Measurements from ENCODE around the gene TBC1D2. TPM values are rescaled to one million over a fixed set of nuclear protein-coding genes. Genes with fewer than 3 reads are reported as not detected.
A peak's percentile ranks its signal among the peaks of the same experiment; 100 is the strongest.

Gene TBC1D2
- total RNA-seq, 1 donor from 2014 or later = 10.3 TPM

DNA sequence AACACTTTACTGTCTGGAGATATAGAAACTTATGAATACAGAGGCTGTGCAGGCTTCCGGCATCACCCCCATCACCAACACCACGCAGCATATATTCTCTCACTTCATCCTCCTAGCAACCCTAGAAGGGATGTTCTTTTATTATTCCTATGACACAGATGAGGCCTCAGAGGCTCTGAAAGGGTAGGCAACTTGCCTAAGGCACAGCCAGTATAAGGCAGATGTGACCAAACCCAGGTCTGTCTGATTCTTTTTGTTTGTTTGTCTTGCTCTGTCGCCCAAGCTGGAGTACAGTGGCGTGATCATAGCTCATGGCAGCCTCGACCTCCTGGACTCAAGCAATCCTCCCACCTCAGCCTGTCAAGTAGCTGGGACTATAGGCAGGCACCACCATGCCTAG is 40.2 kb downstream of the TBC1D2 start:
- no peak for DNase-seq

DNA sequence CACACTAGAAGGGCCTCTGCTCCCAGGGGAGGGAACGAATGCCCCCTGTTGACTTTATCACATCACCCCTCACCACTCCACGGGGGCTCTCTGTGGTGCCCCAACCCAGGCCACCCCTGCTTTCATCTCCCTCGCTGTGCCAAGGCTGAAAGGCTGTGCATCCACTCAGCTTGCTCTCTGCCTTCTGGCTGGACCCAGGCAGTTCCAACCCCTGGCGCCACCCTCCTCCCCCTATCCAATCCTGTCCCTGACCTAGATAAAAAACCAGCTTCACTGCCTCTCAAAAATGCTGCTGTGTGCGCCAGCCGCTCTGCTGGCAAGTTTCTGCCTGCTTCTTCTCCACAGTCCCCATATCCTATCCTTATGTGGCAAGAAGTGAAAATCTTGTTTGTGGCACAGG is 40.6 kb downstream of the TBC1D2 start:
- no peak for DNase-seq

DNA sequence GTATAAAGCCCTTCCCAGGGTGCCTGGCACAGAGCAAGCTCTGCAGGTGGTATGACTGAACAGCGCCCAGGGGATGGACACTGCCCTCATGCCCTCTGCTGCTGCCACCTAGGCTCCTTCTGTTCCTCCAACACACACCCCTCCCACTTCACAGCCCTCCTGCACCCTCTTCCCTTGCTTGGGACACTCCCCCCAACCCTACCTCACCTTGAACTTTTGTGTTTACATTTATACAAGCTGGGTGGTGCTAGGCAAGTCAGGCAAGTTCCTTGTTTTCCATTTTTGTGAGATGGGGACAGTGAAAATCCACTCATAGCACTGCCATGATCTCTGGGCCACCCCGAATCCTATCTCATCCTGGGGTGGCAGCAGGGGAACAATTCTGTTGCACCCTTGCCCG is 44.2 kb downstream of the TBC1D2 start:
- no peak for DNase-seq

DNA sequence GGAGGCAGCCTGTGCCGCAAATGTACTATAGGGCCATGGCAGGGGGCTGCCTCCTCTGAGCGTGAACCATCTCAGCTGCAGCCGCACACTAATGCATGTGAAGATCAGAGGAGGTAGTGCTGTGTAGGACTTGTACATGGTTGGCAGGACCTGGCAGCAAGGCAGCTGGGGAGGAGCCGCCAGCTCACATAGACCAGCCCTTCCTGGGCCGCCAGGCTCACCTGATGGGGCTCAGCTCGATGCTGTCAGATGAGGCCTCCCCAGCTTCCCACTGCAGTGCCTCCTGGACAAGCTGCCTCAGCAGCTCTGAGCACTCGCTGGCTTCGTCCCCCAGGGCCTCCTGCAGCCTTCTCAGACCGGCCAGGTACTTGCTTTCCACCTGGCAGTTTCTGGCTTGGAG is 45.0 kb downstream of the TBC1D2 start:
- no peak for DNase-seq

DNA sequence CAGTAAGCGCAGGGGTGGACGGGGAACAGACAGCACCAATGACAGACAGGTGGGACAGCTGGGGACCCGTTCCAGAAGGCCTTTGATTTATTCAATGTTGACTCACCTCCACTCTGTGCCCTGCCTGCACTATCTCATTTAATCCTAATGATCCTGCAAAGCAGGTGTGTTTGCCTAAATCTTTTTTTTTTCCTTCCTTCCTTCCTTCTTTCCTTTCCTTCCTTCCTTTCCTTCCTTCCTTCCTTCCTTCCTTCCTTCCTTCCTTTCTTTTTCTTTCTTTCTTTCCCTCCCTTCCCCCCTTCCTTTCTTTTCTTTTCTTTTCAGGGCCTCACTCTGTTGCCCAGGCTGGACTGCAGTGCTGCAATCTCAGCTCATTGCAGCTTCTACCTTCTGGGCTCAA is 45.9 kb downstream of the TBC1D2 start:
- DNase-seq = no peak

DNA sequence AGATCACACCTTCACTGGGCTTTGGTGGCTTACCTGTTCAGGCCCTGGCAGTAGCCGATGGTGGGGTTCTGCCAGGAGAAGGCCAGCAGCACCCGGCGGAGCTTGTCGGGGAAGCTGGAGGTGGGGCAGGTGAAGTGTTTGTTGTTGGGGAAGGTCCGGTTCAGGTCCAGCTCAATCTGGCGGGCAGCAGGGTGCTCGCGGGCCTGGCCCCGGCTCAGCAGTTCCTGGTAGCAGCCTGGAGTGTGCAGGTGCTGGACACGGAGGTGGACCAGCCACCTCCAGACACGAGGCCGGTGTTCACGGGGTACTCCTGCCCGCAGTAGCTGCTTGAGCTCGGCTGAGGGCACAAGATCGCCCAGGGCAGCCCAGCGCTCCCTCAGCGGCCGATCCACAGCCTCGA is 46.8 kb downstream of the TBC1D2 start:
- no peak for DNase-seq

DNA sequence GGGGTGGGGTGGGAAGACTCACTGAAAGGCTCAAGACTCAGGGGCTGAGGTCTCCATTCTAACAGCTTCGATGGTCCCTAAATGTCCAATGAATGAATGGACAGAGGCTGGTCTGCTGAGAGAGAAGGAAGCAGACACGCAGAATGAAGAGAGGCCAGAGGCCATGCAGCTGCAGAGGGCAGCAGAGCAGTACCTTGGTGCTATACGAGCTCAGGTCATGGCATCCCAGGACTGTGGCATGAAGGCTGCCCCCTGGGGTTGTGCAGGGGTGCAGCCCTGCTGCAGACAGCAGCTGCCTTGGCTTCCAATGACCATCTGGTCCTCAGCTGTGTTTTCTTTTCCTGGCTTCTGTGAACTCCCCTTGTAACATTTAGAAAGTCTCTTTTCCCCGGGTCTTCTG is 47.8 kb downstream of the TBC1D2 start:
- DNase-seq = no peak

DNA sequence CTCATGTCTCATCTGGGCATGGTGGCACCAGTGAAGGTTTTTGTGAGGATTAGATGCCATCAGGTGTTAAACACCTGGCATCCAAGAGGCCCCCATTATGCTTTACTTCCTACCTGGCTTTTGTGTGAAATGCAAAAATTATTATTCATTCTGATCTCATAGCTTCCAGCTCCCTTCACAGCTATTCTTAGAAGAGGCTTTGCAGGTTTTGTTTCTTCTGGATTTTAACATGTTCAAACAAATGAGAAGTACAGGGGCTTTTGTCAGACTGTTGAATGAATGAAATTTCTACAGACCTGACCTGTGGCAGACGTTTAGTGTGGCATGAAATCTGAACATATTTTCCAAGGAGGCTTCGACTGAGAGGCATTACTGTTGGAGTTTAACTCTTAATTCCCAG is 48.7 kb downstream of the TBC1D2 start:
- DNase-seq = no peak

DNA sequence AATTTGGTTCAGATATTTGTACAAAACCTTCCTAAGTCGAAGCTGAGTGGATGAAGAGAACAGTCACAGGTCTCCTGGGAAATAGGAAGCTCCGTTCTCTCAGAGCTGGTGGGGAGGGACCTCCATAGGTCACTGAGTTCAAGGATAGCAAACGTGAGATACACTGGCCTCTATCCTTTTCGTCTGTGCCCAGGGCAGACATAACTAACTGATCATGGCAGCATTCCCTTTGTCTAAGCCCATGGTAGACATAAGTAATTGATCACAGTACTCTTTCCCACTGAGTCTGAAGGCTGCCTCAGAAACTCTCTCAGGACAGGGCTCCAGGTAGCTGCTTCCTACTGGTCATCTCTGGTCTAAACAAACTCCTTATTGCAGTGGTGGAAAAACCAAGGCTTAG is 50.8 kb downstream of the TBC1D2 start:
- DNase-seq = no peak

DNA sequence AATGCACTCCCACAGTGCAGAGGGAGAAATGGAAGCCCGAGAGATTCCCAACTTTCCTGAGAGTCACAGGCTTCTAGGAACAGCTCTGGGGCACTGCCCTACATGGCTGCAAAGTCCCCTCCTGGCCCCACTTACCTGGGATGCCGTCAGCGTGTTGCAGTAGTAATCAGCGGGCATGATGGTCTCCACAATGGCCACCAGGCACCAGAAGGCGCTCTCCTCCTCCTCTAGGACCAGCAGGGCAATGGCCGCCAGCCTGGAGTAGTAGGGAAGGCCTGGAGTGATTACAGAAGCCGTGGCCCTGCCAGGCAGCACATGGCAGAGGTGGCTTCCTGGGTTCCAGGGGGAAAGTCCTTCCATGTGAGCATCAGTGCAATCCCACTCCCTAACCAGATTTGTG is 52.3 kb downstream of the TBC1D2 start:
- no peak for DNase-seq

DNA sequence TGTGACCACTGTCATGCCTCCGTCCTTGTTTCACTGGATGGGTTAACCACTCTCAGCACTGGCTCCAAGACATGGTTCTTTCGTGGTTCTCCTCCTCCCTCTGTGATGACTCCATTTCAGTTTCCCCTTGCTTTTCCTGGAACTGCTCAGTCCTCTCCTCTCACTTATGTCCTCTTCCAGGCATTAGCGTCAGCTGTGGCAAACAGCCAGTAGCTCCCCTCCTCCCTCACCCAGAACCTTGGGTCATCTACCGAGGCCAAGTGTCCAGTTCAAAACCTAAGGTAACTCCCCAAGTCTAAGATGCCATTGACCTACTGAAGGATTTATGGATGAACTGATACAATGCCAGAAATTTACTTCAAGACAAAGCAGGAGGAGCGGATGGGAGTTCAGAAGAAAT is 53.2 kb downstream of the TBC1D2 start:
- DNase-seq = no peak

DNA sequence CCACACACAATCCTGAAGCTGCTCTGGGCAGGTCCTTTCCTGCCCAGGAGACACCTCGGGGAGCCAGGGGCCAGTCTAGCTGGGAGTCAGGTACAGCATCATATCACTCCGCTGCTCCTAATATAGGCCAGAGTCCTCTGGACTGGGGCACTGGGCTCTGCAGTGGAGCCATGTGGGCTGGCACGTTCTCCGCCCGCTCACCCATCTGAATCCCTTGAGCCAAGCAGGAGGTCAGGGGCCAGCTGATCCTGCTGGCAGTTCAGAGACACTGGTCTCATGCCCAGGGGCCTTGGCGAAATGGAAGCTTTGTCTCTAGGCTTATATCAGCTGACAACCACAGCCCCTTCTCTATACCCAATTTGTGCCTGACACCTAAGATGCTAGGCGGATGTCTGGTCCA is 53.7 kb downstream of the TBC1D2 start:
- no peak for DNase-seq

DNA sequence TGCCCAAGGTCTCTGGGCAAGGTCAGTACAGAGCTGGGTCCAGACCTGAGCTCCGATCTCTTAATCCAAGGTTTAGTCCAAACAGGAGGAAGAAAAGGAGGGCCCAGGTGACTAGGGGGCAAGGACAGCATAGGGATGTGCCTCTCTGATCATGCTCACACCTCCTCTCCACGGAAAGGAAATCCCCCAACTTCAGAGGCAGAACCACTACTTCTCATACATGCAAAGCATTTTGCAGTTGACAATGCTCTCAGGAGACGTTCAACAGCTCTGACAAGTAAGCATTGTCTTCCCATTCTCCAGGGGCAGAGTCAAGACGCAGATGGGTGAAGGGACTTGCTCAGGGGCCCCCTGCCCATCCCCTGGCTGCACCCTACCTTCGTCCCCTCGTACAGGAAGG is 54.3 kb downstream of the TBC1D2 start:
- no peak for DNase-seq

DNA sequence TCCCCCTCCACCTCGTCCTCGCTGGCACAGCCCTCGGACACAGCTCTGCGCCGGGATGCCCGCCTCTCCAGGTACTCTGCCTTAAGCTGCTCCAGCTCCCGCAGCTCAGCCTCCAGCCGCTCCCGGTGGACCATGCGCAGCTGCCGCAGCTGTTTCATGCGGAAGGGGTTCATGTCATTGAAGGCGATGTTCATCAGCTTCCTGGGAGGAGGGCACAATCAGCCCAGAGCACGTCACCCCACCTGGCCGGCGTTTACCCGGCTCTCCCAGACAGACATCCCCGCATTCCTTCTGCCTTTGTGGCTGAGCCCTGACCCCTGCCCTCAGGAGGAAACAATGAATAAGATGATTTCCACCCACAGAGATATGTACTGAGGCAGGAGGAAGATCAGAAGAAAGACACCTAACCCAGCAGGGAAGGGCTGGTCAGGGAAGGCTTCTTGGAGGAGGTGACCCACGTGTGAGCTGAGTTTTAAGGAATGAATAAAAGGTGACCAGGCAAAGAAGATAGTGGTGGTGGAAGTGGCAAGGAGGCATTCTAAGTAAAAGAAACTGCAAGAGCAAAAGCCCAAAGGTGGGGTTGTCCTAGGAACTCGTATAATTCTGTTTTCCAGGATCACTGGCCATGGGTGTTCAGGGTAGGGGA is 55.9 kb downstream of the TBC1D2 start:
- DNase-seq = no peak

DNA sequence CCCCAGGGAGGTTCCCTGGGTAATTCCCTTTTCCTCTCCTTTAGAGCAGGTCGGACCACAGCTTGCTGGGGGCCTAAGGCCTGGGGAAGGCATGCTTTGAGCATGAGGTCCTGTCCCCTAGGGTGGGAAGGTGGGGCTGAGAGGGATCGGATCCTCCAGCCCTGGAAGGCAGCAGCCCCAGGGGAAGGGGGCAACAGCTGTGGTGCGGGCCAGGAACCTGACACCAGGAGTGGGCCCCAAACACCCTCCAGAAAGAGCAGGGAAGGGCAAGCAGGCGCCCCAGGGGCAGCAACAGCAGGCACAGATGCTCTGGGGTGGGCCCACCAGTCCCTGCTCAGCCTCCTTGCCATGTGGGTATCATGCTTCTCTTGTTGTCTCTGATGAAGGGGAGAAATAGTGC is 59.8 kb downstream of the TBC1D2 start:
- DNase-seq = no peak

DNA sequence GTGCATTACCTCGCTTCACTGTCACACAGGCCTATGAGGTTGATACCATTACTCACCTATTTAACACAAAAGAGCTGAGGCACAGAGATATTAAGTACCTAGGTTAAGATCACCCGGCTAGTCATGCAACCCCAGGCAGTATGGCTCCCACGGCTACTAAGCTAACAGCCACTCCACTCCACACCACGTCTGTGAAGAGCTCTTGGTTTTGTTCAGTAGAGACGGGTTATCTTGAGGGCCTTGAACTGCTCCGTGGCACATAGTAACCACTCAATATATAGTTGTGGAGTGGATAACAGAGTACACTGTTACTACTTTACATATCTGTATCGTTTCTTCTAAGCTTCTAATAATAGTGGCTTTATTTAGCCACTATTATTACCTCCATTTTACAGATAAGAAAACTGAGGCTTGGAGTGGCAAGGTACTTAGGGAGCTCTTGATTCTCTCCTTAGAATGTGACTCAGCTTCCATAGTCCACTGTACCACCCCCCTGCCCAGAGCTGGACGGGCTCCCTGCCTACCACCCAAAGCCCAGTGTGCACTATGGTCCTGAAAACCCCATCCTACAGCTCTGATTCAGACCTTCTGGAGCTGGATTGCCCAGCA is 62.0 kb downstream of the TBC1D2 start:
- DNase-seq = no peak

DNA sequence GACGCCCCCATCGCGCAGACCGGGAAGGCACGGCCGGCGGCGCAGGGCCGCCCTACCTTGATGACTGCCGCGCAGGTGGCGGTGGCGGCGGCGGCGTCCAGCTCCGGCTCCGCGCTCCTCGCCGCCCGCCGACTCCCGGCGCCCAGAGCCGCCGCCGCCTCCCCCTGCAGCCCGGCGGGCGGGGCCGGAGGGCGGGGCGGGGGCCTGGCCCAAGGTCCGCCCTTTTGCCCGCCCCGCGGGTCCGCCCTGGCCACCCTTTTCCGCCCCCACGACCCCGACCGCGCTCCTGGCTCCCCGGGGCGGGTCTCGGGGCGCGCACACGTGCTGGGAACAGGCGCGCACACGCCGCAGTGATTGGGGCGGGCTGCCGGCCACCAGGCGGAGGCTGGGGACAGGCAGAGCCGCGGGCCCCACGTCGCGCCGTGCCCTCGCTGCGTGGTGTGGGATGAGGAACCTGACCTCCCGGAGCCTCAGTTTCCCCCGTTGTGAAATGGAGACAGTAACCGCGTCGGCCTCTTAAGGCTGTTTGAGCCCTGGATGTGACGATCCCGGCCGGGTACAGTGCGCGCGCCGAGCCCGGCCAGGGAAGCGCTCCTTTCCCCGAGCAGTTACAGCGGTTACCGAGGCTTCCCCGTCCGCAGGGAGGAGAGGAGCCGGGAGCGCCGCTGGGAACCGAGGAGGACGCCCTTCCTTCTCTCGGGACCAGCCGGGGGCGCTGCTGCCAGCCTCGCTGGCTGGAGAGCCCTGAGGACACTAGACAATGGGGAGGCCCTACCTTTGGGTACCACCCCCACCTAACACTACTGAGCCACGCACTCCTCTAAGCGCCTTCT is 62.7 kb downstream of the TBC1D2 start, which contains the start of gene CORO2A:
TSS of gene CORO2A (minus strand) at position 135 of the 833 bp plus-strand sequence. CDS start 34,977 bp downstream, outside the sequence.
- DNase-seq = peak; percentile 75

DNA sequence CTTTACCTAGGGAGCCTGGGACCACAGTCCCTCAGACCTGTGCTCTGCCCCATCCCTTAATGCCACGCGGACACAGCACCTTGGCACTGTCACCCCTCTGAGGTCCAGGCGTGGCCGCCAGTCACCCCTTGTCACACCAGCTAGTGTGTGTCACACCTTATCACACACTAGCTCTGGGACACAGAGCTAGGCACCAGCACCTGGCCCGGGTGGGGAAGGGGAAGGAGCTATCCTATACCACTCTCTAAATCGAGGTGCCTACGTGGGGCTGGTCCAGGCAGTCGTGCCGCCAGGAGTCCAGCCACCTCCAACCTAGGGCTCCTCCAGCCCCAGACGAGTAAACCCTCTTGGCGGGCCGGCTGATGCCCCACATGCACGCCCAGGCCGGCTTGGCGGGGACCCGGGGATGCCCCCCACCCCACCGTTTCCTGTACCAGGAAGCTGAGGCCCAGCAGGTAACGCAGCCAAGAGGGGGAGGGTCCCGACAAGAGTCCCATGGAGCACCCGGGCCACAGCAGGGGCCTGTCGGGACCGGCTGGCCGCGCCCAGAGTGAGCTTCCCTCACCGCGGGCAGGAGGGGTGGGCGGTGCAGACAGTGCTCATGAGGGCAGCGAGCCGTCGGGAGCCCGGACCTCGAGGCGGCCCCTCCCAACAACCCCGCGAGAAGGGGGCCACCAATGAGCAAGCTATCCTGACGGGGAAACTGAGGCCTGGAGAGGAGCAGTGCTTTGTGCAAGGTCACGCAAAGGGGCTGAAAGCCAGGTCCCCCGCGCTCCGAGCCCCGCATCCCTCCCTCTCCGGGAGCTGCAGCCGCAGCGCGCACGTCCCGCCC is 63.6 kb downstream of the TBC1D2 start:
- DNase-seq = no peak

DNA sequence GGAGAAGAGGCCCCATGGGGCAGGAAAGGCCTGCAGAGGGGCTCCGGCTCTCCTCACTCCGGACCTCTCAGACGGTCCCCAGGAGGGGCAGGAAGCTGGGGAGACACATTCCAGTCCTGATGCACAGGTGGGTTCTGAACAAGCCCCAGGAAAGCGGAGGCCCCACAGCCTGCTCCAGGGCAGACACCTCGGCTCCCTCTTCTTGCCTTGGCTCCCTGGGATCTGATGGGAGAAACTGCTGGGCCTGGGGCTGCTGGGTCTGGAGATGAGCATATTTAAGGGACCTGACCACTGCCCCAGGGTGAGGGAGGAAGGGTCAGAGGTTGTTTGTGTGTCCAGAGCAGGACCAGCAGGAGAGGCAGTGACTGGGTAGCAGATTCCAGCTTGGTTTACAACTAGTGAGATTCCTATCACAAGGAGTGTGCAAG is 64.3 kb downstream of the TBC1D2 start:
- no peak for DNase-seq

DNA sequence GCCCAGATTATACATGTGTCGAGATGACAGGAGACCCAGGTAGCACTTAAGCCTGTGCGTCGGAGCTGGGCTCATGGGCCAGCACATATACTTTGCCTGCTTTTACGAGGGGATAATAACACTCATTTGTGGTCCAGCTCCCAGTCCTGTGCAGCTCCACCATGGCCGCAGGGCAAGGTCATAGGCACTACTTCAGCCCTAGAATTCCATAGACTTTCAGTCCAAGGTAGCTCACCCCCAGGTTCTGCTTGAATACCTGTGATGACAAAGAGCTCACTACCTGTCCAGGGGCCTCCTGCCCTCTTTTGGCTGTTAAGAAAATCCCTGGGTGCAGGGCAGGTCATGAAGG is 64.7 kb downstream of the TBC1D2 start:
- DNase-seq = no peak

DNA sequence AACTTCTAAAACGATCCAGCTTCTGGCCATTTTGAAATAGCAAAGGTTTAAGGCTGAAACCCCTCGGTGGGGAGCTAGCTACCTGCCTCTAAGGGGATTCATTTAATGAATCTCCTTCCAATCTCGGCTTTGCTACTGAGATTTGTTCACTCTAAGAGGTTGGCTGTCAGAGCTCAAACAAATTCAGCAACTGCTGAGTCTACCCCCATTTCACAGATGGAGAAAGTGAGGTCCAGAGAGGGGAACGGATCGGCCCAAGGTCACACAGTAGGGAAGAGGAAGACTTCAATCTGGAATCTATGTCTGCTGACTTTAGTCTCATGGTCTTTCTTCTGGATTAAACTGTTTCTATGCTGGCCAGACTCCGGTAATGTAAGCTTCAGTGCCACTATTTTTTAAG is 66.0 kb downstream of the TBC1D2 start:
- DNase-seq = no peak

DNA sequence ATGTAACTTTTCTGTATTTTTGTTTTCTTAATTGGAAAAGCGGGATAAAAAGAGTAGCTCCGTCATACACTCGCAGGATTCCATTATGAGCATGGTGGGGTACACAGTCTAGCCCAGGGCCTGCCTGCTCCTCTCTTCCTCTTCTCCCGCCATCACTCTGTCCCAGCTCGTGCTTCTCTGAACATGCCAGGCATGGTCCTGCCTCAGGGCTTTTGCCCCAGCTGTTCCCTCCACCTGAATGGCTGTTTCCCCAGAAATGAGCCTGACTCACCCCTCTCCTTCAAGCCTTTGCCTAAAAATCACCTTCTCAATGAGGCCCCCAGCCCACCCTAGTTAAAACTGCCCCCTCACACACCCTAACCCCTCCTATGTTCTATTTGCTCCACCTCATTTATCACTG is 67.5 kb downstream of the TBC1D2 start:
- DNase-seq = no peak

DNA sequence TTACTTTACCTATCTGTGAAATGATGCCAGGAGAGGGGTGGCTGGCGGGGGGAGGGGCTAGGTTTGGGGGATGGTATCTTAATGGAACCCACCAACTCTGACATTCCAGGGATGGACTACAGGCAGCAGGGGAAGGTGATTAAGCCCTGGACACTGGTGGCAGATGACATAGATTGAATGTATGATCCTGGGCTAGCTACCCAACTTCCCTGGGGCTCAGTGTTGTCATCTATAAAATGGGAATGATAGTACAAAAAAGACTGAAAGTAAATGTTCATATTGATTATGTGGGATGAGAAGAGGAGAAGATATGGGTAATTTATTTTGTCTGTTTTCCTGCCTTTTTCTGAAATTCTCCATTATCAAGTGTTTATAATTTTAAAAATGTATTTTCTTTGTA is 69.2 kb downstream of the TBC1D2 start:
- DNase-seq = no peak
